ENCODE data around the gene FOXK1.

DNA sequence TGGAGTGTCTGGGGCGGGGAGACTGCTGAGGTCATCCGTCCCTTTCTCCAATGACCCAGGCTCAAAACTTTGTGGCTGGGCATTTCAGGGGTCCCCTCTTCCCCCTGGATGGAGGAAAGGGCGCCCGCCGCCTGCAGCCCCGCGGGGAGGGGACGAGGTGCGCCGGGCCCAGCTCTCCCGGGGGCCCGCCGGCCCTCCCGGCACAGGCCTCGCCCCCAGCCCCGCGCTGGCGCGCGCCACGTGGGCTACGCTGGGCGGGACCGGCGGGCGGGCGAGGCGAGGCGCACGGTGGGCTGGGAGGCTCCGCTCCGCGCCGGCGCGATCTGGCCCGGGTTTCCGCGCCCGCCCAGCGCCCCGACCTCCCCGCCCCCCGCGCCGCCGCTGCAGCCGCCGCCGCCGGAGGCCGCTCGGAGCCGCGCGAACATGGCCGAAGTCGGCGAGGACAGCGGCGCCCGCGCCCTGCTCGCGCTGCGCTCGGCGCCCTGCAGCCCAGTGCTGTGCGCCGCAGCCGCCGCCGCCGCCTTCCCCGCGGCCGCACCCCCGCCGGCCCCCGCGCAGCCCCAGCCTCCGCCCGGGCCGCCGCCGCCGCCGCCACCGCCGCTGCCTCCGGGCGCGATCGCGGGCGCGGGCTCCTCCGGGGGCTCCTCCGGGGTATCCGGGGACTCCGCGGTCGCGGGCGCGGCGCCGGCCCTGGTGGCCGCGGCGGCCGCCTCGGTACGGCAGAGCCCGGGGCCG is at the start of gene FOXK1:
- TF ChIP-seq, protein P1, sequence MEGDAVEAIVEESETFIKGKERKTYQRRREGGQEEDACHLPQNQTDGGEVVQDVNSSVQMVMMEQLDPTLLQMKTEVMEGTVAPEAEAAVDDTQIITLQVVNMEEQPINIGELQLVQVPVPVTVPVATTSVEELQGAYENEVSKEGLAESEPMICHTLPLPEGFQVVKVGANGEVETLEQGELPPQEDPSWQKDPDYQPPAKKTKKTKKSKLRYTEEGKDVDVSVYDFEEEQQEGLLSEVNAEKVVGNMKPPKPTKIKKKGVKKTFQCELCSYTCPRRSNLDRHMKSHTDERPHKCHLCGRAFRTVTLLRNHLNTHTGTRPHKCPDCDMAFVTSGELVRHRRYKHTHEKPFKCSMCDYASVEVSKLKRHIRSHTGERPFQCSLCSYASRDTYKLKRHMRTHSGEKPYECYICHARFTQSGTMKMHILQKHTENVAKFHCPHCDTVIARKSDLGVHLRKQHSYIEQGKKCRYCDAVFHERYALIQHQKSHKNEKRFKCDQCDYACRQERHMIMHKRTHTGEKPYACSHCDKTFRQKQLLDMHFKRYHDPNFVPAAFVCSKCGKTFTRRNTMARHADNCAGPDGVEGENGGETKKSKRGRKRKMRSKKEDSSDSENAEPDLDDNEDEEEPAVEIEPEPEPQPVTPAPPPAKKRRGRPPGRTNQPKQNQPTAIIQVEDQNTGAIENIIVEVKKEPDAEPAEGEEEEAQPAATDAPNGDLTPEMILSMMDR (IDR thresholded peaks at IDR 0.05), result no peak
- TF ChIP-seq ZFX (IDR thresholded peaks at IDR 0.05; ENCODE audit: borderline replicate concordance), result no peak

Measured in 22Rv1 (cell line).